Cardiac muscle cell (in vitro differentiated cells and primary cell): ENCODE data around the gene PAM. TPM values are rescaled to one million over a fixed set of nuclear protein-coding genes. Genes with fewer than 3 reads are reported as not detected.

Experiments used
- DNase-seq, 2 donors: peaks; one replicate each; pipeline versions ENCODE4 v3.0.0 to v3.0.0-alpha.2; 2010 to 2017; ENCODE audit warnings: low read depth in 1 of 2, low spot score in 1 of 2
- H3K27ac ChIP-seq: fragments of 200-600 bp; sonication (generic); 2 replicates; pipeline ENCODE4 v1.5.1; 2016
- H3K27me3 ChIP-seq: fragments of 200-600 bp; sonication (generic); 2 replicates; pipeline ENCODE4 v1.6.0; 2016; ENCODE audit warnings: control low read depth
- H3K36me3 ChIP-seq: fragments of 200-600 bp; sonication (generic); 2 replicates; pipeline ENCODE4 v1.5.1; 2016; ENCODE audit warnings: control low read depth
- H3K4me1 ChIP-seq: fragments of 200-600 bp; sonication (generic); 2 replicates; pipeline ENCODE4 v1.8.1; 2017; ENCODE audit warnings: low read depth, mild to moderate bottlenecking, mixed run types
- H3K4me3 ChIP-seq: fragments of 200-600 bp; sonication (generic); 2 replicates; pipeline ENCODE4 v1.5.1; 2016; ENCODE audit warnings: mild to moderate bottlenecking
- H3K9me3 ChIP-seq: fragments of 200-600 bp; sonication (generic); 2 replicates; pipeline ENCODE4 v1.5.1; 2017; ENCODE audit warnings: low read depth, mild to moderate bottlenecking, control low read depth
- polyA plus RNA-seq: library from polyadenylated mRNA; unstranded; fragments of >200 nt; fragmentation: Nextera tagmentation; extraction: Ambion mirVana; gene quantifications from 2 replicates; pipeline ENCODE4 v1.2.1, GENCODE V29; 2016
- total RNA-seq: library from RNA; depleted of rRNA; stranded (reverse); fragments of >200 nt; gene quantifications from 2 replicates; pipeline ENCODE4 v1.2.3, GENCODE V29; 2016
- TF ChIP-seq, protein P1 (sequence below): IDR thresholded peaks from 2 replicates; pipeline ENCODE4 v1.5.1; 2012; ENCODE audit warnings: low read depth, mild to moderate bottlenecking, low read length

PAM gene
- total and polyA plus RNA-seq, 2 experiments from 2014 or later, result 375 to 392 TPM

DNA sequence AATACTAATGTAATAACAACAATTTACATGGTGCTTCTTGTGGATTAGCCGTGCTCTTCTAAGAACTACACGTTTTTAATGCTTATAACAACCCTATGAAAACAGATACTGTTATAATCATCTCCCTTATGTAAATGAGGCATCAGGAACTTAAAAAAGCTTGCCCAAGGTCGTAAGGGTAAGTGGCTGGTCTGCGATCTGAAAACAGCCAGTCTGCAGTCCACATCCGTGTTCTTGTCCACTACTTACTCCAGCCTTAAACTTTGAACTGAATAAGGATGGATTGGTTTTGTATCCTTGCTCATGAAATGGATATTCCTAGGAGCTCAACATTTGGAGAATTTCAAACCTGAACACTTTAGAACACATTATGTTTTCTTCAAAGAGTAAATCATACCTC, 26.7 kb downstream of the PAM start:
- Histone ChIP-seq H3K27me3 (no peaks in the 10 kb centered on the region), H3K4me3 (no peak overlapping the region), H3K36me3 (no peaks in the 10 kb centered on the region), H3K27ac (no peak overlapping the region), H3K4me1 (peaks cover 7% of the 10 kb centered on the region), H3K9me3 (no peaks in the 10 kb centered on the region)
- TF ChIP-seq, protein P1, sequence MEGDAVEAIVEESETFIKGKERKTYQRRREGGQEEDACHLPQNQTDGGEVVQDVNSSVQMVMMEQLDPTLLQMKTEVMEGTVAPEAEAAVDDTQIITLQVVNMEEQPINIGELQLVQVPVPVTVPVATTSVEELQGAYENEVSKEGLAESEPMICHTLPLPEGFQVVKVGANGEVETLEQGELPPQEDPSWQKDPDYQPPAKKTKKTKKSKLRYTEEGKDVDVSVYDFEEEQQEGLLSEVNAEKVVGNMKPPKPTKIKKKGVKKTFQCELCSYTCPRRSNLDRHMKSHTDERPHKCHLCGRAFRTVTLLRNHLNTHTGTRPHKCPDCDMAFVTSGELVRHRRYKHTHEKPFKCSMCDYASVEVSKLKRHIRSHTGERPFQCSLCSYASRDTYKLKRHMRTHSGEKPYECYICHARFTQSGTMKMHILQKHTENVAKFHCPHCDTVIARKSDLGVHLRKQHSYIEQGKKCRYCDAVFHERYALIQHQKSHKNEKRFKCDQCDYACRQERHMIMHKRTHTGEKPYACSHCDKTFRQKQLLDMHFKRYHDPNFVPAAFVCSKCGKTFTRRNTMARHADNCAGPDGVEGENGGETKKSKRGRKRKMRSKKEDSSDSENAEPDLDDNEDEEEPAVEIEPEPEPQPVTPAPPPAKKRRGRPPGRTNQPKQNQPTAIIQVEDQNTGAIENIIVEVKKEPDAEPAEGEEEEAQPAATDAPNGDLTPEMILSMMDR, result no peak
- no peak for DNase-seq

DNA sequence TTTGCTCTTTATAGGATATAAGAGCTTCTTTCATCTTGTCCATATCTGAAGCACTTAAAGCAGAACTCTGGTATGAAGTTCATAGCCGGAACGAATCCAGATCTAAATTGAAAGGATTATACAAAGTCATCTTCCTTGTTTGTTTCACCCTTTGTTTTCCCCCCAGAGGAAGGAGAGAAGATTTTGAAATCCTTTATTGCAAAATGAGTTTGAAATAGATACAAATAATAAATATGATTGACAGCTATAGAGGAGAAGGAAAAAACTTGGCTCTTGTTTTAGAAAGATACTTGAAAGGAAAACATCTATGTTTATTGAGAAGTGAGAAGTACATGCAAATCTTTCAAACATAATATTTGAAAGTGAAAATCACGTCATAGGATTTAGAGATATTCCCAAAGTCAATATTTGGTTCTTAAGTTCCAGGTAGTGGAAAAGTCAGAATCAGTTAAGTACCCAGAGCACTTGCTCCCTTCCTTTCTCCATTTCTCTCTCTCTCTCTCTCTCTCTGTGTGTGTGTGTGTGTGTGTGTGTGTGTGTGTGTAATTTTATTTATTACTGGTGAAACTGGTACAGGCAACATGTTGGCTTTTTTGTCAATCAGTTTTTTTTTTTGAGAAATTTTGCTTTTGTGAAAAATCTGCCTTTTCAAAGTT, 27.2 kb downstream of the PAM start:
- H3K36me3 ChIP-seq, result no peaks in the 10 kb centered on the region
- TF ChIP-seq, protein P1, result no peak
- no peak overlapping the region for H3K27ac ChIP-seq
- no peak for DNase-seq
- H3K4me3 ChIP-seq, result no peak overlapping the region
- peaks cover 7% of the 10 kb centered on the region for H3K4me1 ChIP-seq
- H3K9me3 ChIP-seq, result no peaks in the 10 kb centered on the region
- no peaks in the 10 kb centered on the region for H3K27me3 ChIP-seq

DNA sequence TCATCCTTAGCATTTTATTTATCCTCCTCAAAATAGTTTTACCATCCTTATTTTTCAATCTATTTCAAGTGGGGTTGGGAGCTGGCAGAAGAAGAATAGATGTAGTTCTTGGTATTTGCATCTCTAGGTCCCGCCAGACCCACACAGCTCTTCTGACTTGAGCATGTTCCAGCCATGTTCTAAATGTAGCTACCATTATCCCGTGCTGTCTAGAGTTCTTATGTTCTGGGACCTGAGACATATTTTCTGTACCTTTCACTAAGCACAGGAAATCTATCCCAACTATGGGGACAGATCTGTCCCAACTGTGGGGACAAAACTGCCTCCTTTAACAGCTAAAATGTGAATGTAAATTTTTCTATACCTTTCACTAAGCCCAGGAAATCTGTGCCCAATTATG, 32.0 kb downstream of the PAM start:
- Histone ChIP-seq H3K4me1 (peaks cover 3% of the 10 kb centered on the region), H3K36me3 (no peaks in the 10 kb centered on the region), H3K9me3 (no peaks in the 10 kb centered on the region), H3K27ac (no peak overlapping the region), H3K4me3 (no peak overlapping the region), H3K27me3 (no peaks in the 10 kb centered on the region)
- TF ChIP-seq, protein P1, result no peak
- no peak for DNase-seq

DNA sequence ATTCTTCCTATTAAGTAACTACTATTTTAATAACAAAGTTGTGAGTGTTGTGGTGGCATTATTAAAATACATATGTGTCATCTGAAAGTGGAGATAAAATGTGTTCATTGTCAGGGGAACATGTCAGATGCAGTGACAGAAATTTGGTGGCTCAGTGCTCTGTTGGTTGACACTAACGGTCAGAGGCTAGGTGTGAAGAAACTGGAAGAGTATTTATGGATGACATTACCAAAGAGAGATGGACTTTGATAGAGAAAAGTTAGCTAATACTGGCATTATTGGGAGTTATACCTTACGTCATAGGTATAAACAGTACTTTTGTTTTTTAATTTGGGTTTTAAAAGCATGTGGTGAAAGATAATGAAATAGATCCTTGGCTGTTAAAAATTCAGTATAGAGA, 33.7 kb downstream of the PAM start:
- H3K27me3 ChIP-seq, result no peaks in the 10 kb centered on the region
- H3K9me3 ChIP-seq, result no peaks in the 10 kb centered on the region
- no peaks in the 10 kb centered on the region for H3K36me3 ChIP-seq
- no peak for DNase-seq
- no peak overlapping the region for H3K27ac ChIP-seq
- H3K4me3 ChIP-seq, result no peak overlapping the region
- H3K4me1 ChIP-seq, result no peaks in the 10 kb centered on the region
- TF ChIP-seq, protein P1, result no peak

DNA sequence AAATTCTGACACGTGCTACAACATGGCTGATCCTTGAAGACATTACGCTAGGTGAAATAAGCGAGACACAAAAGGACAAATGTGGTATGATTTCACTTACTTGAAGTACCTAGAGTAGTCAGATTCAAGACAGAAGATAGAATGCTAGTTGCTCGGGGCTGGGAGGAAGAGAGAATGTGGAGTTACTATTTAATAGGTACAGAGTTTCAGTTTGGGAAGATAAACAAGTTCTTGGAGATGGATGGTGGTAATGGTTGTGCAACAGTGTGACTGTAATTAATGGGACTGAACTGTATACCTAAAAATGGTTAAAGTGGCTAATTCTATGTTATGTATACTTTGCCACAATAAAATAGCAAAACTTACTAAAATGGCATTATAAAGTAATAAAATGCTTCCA, 34.4 kb downstream of the PAM start:
- Histone ChIP-seq H3K4me3 (no peak overlapping the region), H3K9me3 (no peaks in the 10 kb centered on the region), H3K27me3 (no peaks in the 10 kb centered on the region), H3K36me3 (no peaks in the 10 kb centered on the region), H3K27ac (no peak overlapping the region), H3K4me1 (no peaks in the 10 kb centered on the region)
- DNase-seq, result no peak
- TF ChIP-seq, protein P1, result no peak
